Measurements from ENCODE around the gene KIF1B. TPM values are rescaled to one million over a fixed set of nuclear protein-coding genes. Genes with fewer than 3 reads are reported as not detected.

The KIF1B gene
- total RNA-seq, 6 donors from 2014 or later, result 29.4 to 67.1 (median 42.0) TPM

- DNase-seq (no peak), ATAC-seq (ENCODE audit: low FRiP score in 2 of 2) (no peak)
- Histone ChIP-seq H3K4me3 (no peak overlapping the region), H3K4me1 (peaks cover 0 to 4% (median 0%) of the 10 kb centered on the region in 4 donors), H3K36me3 (peaks cover 3 to 70% (median 23%) of the 10 kb centered on the region in 4 donors), H3K27me3 (no peaks in the 10 kb centered on the region), H3K27ac (no peak overlapping the region), H3K9me3 (no peaks in the 10 kb centered on the region)
- WGBS, 2 donors, result 80 to 91% methylated on average over 3 of the region's 3 CpGs
- no peak for TF ChIP-seq POLR2A (IDR thresholded peaks at IDR 0.05)
- no peak for TF ChIP-seq EP300 (IDR thresholded peaks at IDR 0.05)
- no peak for TF ChIP-seq POLR2AphosphoS5 (IDR thresholded peaks at IDR 0.05)
- TF ChIP-seq, protein P1, sequence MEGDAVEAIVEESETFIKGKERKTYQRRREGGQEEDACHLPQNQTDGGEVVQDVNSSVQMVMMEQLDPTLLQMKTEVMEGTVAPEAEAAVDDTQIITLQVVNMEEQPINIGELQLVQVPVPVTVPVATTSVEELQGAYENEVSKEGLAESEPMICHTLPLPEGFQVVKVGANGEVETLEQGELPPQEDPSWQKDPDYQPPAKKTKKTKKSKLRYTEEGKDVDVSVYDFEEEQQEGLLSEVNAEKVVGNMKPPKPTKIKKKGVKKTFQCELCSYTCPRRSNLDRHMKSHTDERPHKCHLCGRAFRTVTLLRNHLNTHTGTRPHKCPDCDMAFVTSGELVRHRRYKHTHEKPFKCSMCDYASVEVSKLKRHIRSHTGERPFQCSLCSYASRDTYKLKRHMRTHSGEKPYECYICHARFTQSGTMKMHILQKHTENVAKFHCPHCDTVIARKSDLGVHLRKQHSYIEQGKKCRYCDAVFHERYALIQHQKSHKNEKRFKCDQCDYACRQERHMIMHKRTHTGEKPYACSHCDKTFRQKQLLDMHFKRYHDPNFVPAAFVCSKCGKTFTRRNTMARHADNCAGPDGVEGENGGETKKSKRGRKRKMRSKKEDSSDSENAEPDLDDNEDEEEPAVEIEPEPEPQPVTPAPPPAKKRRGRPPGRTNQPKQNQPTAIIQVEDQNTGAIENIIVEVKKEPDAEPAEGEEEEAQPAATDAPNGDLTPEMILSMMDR (IDR thresholded peaks at IDR 0.05), result no peak
Observed at GRCh38 chr1:10288029-10288615, 77.8 kb downstream of the KIF1B start.

GRCh38 chr1:10291705-10292104 is 81.3 kb downstream of the KIF1B start:
- DNase-seq (no peak), ATAC-seq (ENCODE audit: low FRiP score in 2 of 2) (no peak)
- TF ChIP-seq POLR2A (IDR thresholded peaks at IDR 0.05) (no peak), EP300 (IDR thresholded peaks at IDR 0.05) (no peak), POLR2AphosphoS5 (IDR thresholded peaks at IDR 0.05) (no peak)
- TF ChIP-seq, protein P1 (IDR thresholded peaks at IDR 0.05), result no peak
- 85 to 95% methylated on average over 1 of the region's 1 CpG for WGBS, 2 donors
- H3K4me3 ChIP-seq, result no peak overlapping the region
- H3K4me1 ChIP-seq, result no peaks in the 10 kb centered on the region
- no peaks in the 10 kb centered on the region for H3K9me3 ChIP-seq
- no peaks in the 10 kb centered on the region for H3K27me3 ChIP-seq
- H3K36me3 ChIP-seq, result peaks cover 12 to 79% (median 23%) of the 10 kb centered on the region in 4 donors
- H3K27ac ChIP-seq, result no peak overlapping the region

DNA sequence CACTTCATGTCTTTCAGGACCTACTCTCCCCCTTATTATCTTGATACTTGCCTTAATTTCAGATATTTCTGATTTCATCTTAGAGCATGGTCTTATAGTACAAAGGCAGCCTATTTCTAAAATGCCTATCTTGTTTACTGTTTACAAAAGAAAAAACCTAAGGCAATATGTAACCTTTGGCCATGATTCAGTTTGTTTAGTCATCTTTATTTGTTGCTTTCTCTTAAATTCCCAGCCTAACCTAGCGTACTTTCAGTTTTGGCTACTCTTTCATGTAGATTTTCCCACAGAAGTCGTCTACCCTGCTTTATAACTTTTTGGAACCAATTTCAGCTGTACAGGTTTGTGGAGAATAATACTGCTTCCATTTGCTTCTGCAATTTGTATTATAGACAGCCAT is 81.8 kb downstream of the KIF1B start:
- H3K27me3 ChIP-seq, result no peaks in the 10 kb centered on the region
- H3K36me3 ChIP-seq, result peaks cover 12 to 80% (median 28%) of the 10 kb centered on the region in 4 donors
- 80 to 86% methylated on average over 2 of the region's 2 CpGs for WGBS, 2 donors
- no peaks in the 10 kb centered on the region for H3K9me3 ChIP-seq
- TF ChIP-seq POLR2A (IDR thresholded peaks at IDR 0.05), result no peak
- no peak for TF ChIP-seq EP300 (IDR thresholded peaks at IDR 0.05)
- TF ChIP-seq POLR2AphosphoS5 (IDR thresholded peaks at IDR 0.05), result no peak
- TF ChIP-seq, protein P1 (IDR thresholded peaks at IDR 0.05), result no peak
- no peak overlapping the region for H3K27ac ChIP-seq
- no peaks in the 10 kb centered on the region for H3K4me1 ChIP-seq
- no peak overlapping the region for H3K4me3 ChIP-seq
- DNase-seq (no peak), ATAC-seq (ENCODE audit: low FRiP score in 2 of 2) (no peak)

GRCh38 chr1:10295481-10296085 is 85.2 kb downstream of the KIF1B start:
- WGBS, 2 donors, result 97% methylated on average over 6 of the region's 6 CpGs
- no peak for ATAC-seq (ENCODE audit: low FRiP score in 2 of 2)
- no peak overlapping the region for H3K27ac ChIP-seq
- no peaks in the 10 kb centered on the region for H3K9me3 ChIP-seq
- peaks cover 0 to 12% (median 5%) of the 10 kb centered on the region in 4 donors for H3K4me1 ChIP-seq
- no peaks in the 10 kb centered on the region for H3K27me3 ChIP-seq
- H3K36me3 ChIP-seq, result peaks cover 12 to 77% (median 31%) of the 10 kb centered on the region in 4 donors
- no peak overlapping the region for H3K4me3 ChIP-seq
- DNase-seq, result no peak
- TF ChIP-seq POLR2AphosphoS5 (IDR thresholded peaks at IDR 0.05), result no peak
- TF ChIP-seq, protein P1 (IDR thresholded peaks at IDR 0.05), result no peak
- TF ChIP-seq EP300 (IDR thresholded peaks at IDR 0.05), result no peak

All from upper lobe of left lung (tissue), 6 donors.